Fibroblast of lung (primary cell): ENCODE data around the gene HHEX.

ENCODE experiments used
- CTCF ChIP-seq, 2 donors: IDR thresholded peaks in 1 of 2; conservative IDR thresholded peaks in 1 of 2; 1 replicate in 1 of 2; 2 replicates in 1 of 2; pipeline ENCODE4 v1.5.1; 2011 to 2012; ENCODE audit warnings: low read length in 2 of 2, control low read depth in 1 of 2, inconsistent platforms in 1 of 2, low read depth in 1 of 2, mild to moderate bottlenecking in 1 of 2
- EZH2 ChIP-seq: IDR thresholded peaks from 2 replicates; pipeline ENCODE4 v1.5.1; 2012; ENCODE audit warnings: low read length, control low read depth, mild to moderate bottlenecking; ENCODE audit errors: missing control alignments

DNA sequence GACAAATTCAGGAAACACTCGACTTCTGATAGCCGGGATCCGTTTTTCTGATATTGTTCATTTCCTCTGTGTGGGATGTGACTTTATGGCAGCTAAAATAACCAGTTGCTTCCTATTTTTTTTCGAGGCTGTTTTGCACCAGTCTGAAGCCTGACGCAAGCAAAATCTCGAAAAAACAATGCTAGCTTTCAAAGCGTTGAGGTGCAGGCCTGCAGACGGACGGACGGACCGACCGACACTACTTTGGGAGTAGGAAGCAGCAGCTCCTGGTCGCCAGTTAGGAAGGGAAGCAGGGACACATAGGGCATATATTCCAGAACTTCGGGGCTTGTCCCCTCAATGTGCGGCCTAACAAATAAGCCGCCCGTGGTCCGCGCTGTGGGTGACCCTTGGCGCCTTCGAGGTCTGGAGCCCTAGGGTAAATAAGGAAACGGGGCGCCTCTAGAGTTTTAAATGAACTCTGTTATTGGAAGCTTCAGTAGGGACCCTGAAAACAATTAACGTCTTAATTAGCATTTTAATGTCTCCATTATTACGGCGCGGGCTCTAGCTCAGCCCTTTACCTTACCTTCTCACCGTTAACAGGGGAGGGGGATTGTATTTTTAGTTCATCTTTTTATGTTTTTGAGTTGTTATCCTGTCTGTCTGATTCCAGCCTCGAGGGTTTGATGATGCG lies 1.3 kb downstream of the HHEX start:
- TF ChIP-seq CTCF (conservative IDR thresholded peaks at IDR 0.05 in 1 of 2, IDR thresholded peaks at IDR 0.05 in 1 of 2; ENCODE audit: low read depth in 1 of 2, low read length in 2 of 2) (no peak), EZH2 (no peak)
